Sigmoid colon (tissue), 7 donors: Measurements from ENCODE around the gene FBXW12. TPM values are rescaled to one million over a fixed set of nuclear protein-coding genes. Genes with fewer than 3 reads are reported as not detected.

Source experiments
- DNase-seq: peaks from one replicate; pipeline ENCODE4 v3.0.0-alpha.2; 2019
- H3K27ac ChIP-seq, 4 donors: fragments of 200-600 bp; sonication (generic); one replicate each; pipeline ENCODE4 v1.5.1; 2016 to 2019; ENCODE audit warnings: mild to moderate bottlenecking in 1 of 4
- H3K27me3 ChIP-seq, 3 donors: fragments of 200-600 bp; sonication (generic); one replicate each; pipeline ENCODE4 v1.5.1; 2019; ENCODE audit warnings: mild to moderate bottlenecking in 1 of 3
- H3K36me3 ChIP-seq, 4 donors: fragments of 200-600 bp; sonication (generic); one replicate each; pipeline ENCODE4 v1.5.1; 2016 to 2019
- H3K4me1 ChIP-seq, 4 donors: fragments of 200-600 bp; sonication (generic); one replicate each; pipeline ENCODE4 v1.5.1; 2017 to 2019
- H3K4me3 ChIP-seq, 4 donors: fragments of 200-600 bp; sonication (generic); one replicate each; pipeline ENCODE4 v1.5.1; 2017 to 2019; ENCODE audit warnings: mild to moderate bottlenecking in 2 of 4, moderate library complexity in 1 of 4
- H3K9me3 ChIP-seq, 4 donors: fragments of 200-600 bp in 3 of 4; sonication (generic) in 3 of 4; one replicate each; pipeline versions ENCODE4 v1.5.1 to v1.6.1; 2013 to 2019
- EP300 ChIP-seq, 4 donors: sonication (generic); formaldehyde crosslinking; IDR thresholded peaks; one replicate each; pipeline ENCODE4 v1.6.1; 2017; ENCODE audit warnings: antibody characterized with exemption in 4 of 4
- POLR2A ChIP-seq, 2 donors: fragments of 450-650 bp; IDR thresholded peaks; one replicate each; pipeline ENCODE4 v1.6.1; 2016; ENCODE audit warnings: antibody characterized with exemption in 2 of 2, mild to moderate bottlenecking in 2 of 2, moderate library complexity in 2 of 2
- POLR2AphosphoS5 ChIP-seq, 4 donors: sonication (generic); formaldehyde crosslinking; IDR thresholded peaks; one replicate each; pipeline ENCODE4 v1.6.1; 2017; ENCODE audit warnings: antibody characterized with exemption in 4 of 4
- WGBS, 2 donors: extraction: QIAGEN DNeasy Blood & Tissue Kit; methylation state at CpG; one replicate each; pipeline ENCODE4 v1.1.7; 2013; 5-methylcytosine and 5-hydroxymethylcytosine counted together
- intact Hi-C: fragments of 100-400 bp; cut with DNase I; formaldehyde crosslinking; loops from one replicate; pipeline ENCODE4 v1.15.1; 2023
- polyA plus RNA-seq, 3 donors: library from polyadenylated mRNA; stranded (reverse); fragments of 200-250 nt; gene quantifications; one replicate each; pipeline ENCODE4 v1.2.3, GENCODE V29; 2013
- total RNA-seq, 4 donors: library from RNA; depleted of rRNA; stranded (reverse); fragments of >200 nt; gene quantifications; one replicate each; pipeline ENCODE4 v1.1.0, GENCODE V29; 2016
- TF ChIP-seq, protein P1 (sequence below), 4 experiments: fragments of 450-650 bp in 3 of 4; fragments of 200-600 bp in 1 of 4; IDR thresholded peaks; one replicate each; pipeline ENCODE4 v1.5.1; 2016 to 2019; ENCODE audit warnings: antibody characterized with exemption in 4 of 4, mild to moderate bottlenecking in 3 of 4, moderate library complexity in 2 of 4
- donor health status: healthy with polysubstance abuse.
- donor health status: Bipolar disorder and iron deficiency.
- donor health status: healthy.

Gene FBXW12
- total and polyA plus RNA-seq, 7 donors, result not detected

DNA sequence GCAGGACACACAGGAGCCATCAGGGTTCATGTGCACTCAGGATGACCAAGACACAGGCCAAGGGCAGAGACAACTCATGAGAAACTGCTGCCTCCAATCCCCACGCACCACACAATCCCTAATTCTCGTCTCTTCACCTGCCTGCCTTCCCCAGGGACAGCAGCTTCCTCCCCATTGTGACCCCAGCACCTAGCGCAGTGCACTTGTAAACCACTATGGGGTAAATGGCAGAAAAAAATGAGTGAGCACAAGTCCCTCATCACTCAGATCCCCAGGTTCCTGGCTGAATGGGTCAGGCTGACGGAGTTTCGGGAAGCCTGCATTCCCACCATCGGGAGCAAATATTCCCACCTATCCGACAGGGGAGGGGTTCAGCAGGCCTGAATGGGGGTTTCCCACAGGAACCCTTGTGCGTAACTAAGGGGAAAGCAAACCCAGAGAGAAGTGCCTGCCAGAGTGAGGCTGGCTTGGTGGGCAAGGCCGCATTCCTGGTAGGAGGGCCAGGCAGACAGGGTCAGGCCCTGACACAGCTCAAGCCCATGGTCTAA, 39.1 kb downstream of the FBXW12 start:
- no peaks in the 10 kb centered on the region for H3K9me3 ChIP-seq
- H3K4me1 ChIP-seq, result peaks cover 0 to 30% (median 19%) of the 10 kb centered on the region in 4 donors
- H3K27me3 ChIP-seq, result no peaks in the 10 kb centered on the region
- H3K4me3 ChIP-seq, result no peak overlapping the region
- H3K27ac ChIP-seq, result peak overlapping the region in 2 of 4 donors; percentile 4 to 71
- H3K36me3 ChIP-seq, result peaks cover 53 to 98% (median 78%) of the 10 kb centered on the region in 4 donors
- 92 to 95% methylated on average over 9 of the region's 9 CpGs for WGBS, 2 donors
- intact Hi-C loops, result no loop called here
- DNase-seq, result peak; percentile 46
- TF ChIP-seq, protein P1, sequence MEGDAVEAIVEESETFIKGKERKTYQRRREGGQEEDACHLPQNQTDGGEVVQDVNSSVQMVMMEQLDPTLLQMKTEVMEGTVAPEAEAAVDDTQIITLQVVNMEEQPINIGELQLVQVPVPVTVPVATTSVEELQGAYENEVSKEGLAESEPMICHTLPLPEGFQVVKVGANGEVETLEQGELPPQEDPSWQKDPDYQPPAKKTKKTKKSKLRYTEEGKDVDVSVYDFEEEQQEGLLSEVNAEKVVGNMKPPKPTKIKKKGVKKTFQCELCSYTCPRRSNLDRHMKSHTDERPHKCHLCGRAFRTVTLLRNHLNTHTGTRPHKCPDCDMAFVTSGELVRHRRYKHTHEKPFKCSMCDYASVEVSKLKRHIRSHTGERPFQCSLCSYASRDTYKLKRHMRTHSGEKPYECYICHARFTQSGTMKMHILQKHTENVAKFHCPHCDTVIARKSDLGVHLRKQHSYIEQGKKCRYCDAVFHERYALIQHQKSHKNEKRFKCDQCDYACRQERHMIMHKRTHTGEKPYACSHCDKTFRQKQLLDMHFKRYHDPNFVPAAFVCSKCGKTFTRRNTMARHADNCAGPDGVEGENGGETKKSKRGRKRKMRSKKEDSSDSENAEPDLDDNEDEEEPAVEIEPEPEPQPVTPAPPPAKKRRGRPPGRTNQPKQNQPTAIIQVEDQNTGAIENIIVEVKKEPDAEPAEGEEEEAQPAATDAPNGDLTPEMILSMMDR (IDR thresholded peaks at IDR 0.05), result no peak
- no peak for TF ChIP-seq POLR2AphosphoS5 (IDR thresholded peaks at IDR 0.05)
- TF ChIP-seq EP300 (IDR thresholded peaks at IDR 0.05), result no peak
- no peak for TF ChIP-seq POLR2A (IDR thresholded peaks at IDR 0.05)

DNA sequence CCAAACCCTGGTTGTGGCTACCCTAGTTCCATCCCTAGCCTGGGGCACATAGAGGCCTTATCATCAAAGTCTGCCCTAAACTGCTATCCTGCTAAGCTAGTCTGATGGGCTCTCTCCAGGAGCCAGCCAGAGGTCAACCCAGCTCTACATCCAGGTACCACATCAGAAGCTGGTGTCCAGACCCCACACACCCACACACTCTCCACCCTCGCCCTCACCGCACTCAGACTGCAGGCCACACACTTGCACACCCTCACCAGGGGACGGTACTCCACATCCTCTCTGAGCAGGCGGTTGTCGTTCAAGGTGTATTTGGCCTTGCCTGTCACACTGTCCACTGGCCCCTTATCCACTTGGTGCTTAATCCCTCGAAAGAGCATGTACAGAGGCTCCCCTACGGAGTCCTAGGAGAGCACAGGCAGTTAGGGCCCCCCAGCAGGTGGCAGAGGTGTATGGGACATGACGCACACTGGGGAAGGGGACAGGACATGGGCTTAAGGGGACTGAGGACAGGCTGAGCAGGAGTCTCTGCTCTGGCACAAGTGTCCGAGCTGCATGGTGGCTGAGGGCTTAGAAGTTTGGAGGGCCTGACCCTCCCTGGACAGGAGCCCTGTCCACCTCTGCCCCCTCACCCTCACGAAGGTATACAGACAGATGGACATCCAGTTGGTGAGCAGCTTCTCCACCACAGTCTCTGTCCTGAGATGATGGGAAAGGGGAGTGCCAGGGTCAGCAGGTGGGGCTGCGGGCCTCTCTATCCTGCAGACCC, 39.8 kb downstream of the FBXW12 start:
- TF ChIP-seq POLR2A (IDR thresholded peaks at IDR 0.05) (no peak), POLR2AphosphoS5 (IDR thresholded peaks at IDR 0.05) (no peak), EP300 (IDR thresholded peaks at IDR 0.05) (no peak)
- TF ChIP-seq, protein P1 (IDR thresholded peaks at IDR 0.05), result no peak
- peak; percentile 51 for DNase-seq
- no peaks in the 10 kb centered on the region for H3K27me3 ChIP-seq
- H3K9me3 ChIP-seq, result no peaks in the 10 kb centered on the region
- peaks cover 0 to 30% (median 19%) of the 10 kb centered on the region in 4 donors for H3K4me1 ChIP-seq
- H3K4me3 ChIP-seq, result no peak overlapping the region
- WGBS, 2 donors, result 90 to 92% methylated on average over 11 of the region's 11 CpGs
- H3K36me3 ChIP-seq, result peaks cover 53 to 98% (median 76%) of the 10 kb centered on the region in 4 donors
- intact Hi-C loops, result no loop called here
- peak overlapping the region in 2 of 4 donors; percentile 4 to 71 for H3K27ac ChIP-seq

DNA sequence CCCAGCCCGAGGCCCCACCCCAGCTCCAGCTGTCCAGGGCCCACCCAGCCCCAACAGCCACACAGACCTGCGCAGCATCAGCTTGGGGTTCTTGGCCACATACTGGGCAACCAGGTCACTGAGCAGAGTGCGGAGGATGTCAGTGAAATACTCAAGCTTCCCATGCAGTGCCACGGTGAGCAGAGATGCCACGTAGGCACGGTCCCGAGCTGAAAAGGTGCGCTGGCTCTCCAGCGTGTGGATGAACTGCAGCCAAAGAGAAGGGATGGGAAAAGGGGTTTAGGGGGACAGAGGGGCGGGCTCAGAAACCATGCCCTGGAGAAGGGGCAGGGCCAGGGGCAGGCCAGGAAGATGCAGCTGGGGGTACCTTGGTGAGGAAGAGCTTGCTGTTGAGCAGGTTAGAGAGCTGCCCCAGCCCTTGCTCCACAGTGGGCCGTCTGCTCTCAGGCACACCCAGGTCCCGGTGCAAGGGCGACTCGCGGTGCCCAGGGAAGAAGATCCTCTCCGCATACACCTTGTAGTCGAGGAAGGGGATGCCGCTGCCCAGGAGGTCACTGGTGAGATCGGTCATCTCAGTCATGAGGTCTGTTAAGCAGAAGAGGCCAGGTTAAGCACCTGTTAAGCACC, 40.5 kb downstream of the FBXW12 start:
- H3K36me3 ChIP-seq, result peaks cover 53 to 98% (median 77%) of the 10 kb centered on the region in 4 donors
- H3K9me3 ChIP-seq, result no peaks in the 10 kb centered on the region
- no peak for TF ChIP-seq EP300 (IDR thresholded peaks at IDR 0.05)
- TF ChIP-seq POLR2A (IDR thresholded peaks at IDR 0.05), result no peak
- TF ChIP-seq, protein P1 (IDR thresholded peaks at IDR 0.05), result no peak
- TF ChIP-seq POLR2AphosphoS5 (IDR thresholded peaks at IDR 0.05), result no peak
- H3K27ac ChIP-seq, result peak overlapping the region in 3 of 4 donors; percentile 61 to 76 (median 71)
- no peaks in the 10 kb centered on the region for H3K27me3 ChIP-seq
- no peak overlapping the region for H3K4me3 ChIP-seq
- WGBS, 2 donors, result 92 to 94% methylated on average over 19 of the region's 19 CpGs
- intact Hi-C loops, result no loop called here
- DNase-seq, result peak; percentile 60
- peaks cover 0 to 30% (median 19%) of the 10 kb centered on the region in 4 donors for H3K4me1 ChIP-seq

DNA sequence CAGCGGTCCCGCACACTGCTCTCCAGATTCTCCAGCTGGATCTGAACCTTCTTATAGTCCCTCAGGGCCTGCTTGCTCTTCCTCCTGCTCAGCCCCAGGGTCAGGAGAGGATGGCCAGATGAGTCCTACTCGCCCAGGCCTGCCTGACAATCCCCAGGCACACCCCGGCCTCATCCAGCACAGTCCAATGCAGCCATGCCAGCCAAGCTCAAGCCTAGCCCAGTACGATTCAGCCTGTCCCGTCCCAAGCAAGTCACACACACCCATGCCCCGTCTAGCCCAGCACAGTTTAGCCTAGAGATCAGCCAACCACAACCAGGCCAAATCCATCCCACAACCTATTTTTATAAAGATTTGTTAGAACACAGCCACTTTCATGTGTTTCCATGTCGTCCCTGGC, 41.1 kb downstream of the FBXW12 start:
- Histone ChIP-seq H3K4me1 (peaks cover under 1 to 30% (median 19%) of the 10 kb centered on the region in 4 donors), H3K4me3 (no peak overlapping the region), H3K36me3 (peaks cover 53 to 98% (median 81%) of the 10 kb centered on the region in 4 donors), H3K27me3 (no peaks in the 10 kb centered on the region), H3K27ac (peak overlapping the region in 3 of 4 donors; percentile 61 to 76 (median 71)), H3K9me3 (no peaks in the 10 kb centered on the region)
- WGBS, 2 donors, result 86 to 90% methylated on average over 8 of the region's 8 CpGs
- TF ChIP-seq POLR2A (IDR thresholded peaks at IDR 0.05) (no peak), EP300 (IDR thresholded peaks at IDR 0.05) (no peak), POLR2AphosphoS5 (IDR thresholded peaks at IDR 0.05) (peak in 1 of 4 donors; percentile 34)
- TF ChIP-seq, protein P1 (IDR thresholded peaks at IDR 0.05), result no peak
- DNase-seq, result peak; percentile 67
- intact Hi-C loops, result no loop called here
